Calu3 (cell line): ENCODE data around the gene LGR5. TPM values are rescaled to one million over a fixed set of nuclear protein-coding genes. Genes with fewer than 3 reads are reported as not detected.

Experiments
- BruUV-seq: library from RNA; stranded (reverse); fragments of 400-500 nt; replicated peaks from 2 replicates; lab custom pipeline; 2021; lab: Mats Ljungman, UMichigan
- CTCF ChIA-PET: fragments of 300-600 bp; sonication (Branson Sonifier 250); formaldehyde crosslinking; loops from one replicate; lab custom pipeline; 2022; ENCODE audit warnings: antibody characterized with exemption; lab: Charles Lee
- DNase-seq: peaks from one replicate; pipeline ENCODE4 v3.0.0; 2022
- H3K27ac Mint-ChIP-seq: one replicate; pipeline ENCODE4 v1.8.0; 2022; ENCODE audit warnings: mixed read lengths; ENCODE audit not compliant: unreplicated experiment
- H3K27me3 Mint-ChIP-seq: one replicate; pipeline ENCODE4 v1.8.0; 2022; ENCODE audit warnings: mixed read lengths; ENCODE audit not compliant: unreplicated experiment
- H3K36me3 Mint-ChIP-seq: one replicate; pipeline ENCODE4 v1.8.0; 2022; ENCODE audit warnings: mild to moderate bottlenecking, moderate library complexity, mixed read lengths; ENCODE audit not compliant: insufficient read depth, unreplicated experiment
- H3K4me1 Mint-ChIP-seq: one replicate; pipeline ENCODE4 v1.8.0; 2022; ENCODE audit warnings: mild to moderate bottlenecking, low read depth, mixed read lengths; ENCODE audit not compliant: unreplicated experiment
- H3K4me3 Mint-ChIP-seq: one replicate; pipeline ENCODE4 v1.8.0; 2022; ENCODE audit warnings: mild to moderate bottlenecking, low read depth, moderate library complexity, mixed read lengths; ENCODE audit not compliant: unreplicated experiment
- H3K9me3 Mint-ChIP-seq: one replicate; pipeline ENCODE4 v1.8.0; 2022; ENCODE audit warnings: low read depth, mixed read lengths; ENCODE audit not compliant: unreplicated experiment
- CTCF ChIP-seq: fragments of 200-600 bp; IDR thresholded peaks from one replicate; pipeline ENCODE4 v1.8.0; 2022; ENCODE audit warnings: antibody characterized with exemption; ENCODE audit not compliant: unreplicated experiment
- intact Hi-C: fragments of 100-400 bp; cut with micrococcal nuclease; formaldehyde crosslinking; loops from one replicate; pipeline ENCODE4 v1.10.0; 2022; ENCODE audit not compliant: unreplicated experiment
- total RNA-seq: library from RNA; stranded (reverse); gene quantifications from 2 replicates; pipeline ENCODE4 v1.2.3, GENCODE V29; 2022

LGR5 gene
- total RNA-seq, 1 experiment from 2014 or later = 0.09 TPM

GRCh38 chr12:71621938-71622337 lies 182.3 kb downstream of the LGR5 start:
- TF ChIP-seq CTCF = no peak
- no peak overlapping the region for H3K4me3 Mint-ChIP-seq
- CTCF ChIA-PET = no interaction called here

GRCh38 chr12:71625476-71625875 lies 185.9 kb downstream of the LGR5 start:
- intact Hi-C loops = no loop called here
- no peak for DNase-seq
- no peak overlapping the region for H3K27ac Mint-ChIP-seq
- no peak for TF ChIP-seq CTCF
- peaks cover 47% of the 10 kb centered on the region for H3K36me3 Mint-ChIP-seq
- H3K27me3 Mint-ChIP-seq = no peaks in the 10 kb centered on the region
- CTCF ChIA-PET = no interaction called here
- no peak overlapping the region for H3K4me3 Mint-ChIP-seq
- no TSS peak for BruUV-seq
- H3K4me1 Mint-ChIP-seq = no peaks in the 10 kb centered on the region
- no peaks in the 10 kb centered on the region for H3K9me3 Mint-ChIP-seq

More at GRCh38 chr12:71621938-71622337, 182.3 kb downstream of the LGR5 start:
- intact Hi-C loops = no loop called here
- Mint-ChIP-seq H3K36me3 (peaks cover 41% of the 10 kb centered on the region), H3K27ac (peak overlapping the region; percentile 19), H3K4me1 (no peaks in the 10 kb centered on the region), H3K9me3 (no peaks in the 10 kb centered on the region), H3K27me3 (no peaks in the 10 kb centered on the region)
- DNase-seq = no peak
- no TSS peak for BruUV-seq

- BruUV-seq = no TSS peak
- DNase-seq = no peak
- Mint-ChIP-seq H3K4me1 (no peaks in the 10 kb centered on the region), H3K9me3 (no peaks in the 10 kb centered on the region), H3K36me3 (peaks cover 47% of the 10 kb centered on the region), H3K27me3 (no peaks in the 10 kb centered on the region), H3K4me3 (no peak overlapping the region), H3K27ac (peak overlapping the region; percentile 71)
- CTCF ChIA-PET = no interaction called here
- no peak for TF ChIP-seq CTCF
- intact Hi-C loops = no loop called here
Measured at GRCh38 chr12:71626098-71626497, 186.5 kb downstream of the LGR5 start.

- no peaks in the 10 kb centered on the region for H3K4me1 Mint-ChIP-seq
- H3K36me3 Mint-ChIP-seq = peaks cover 46% of the 10 kb centered on the region
- DNase-seq = no peak
- no peaks in the 10 kb centered on the region for H3K9me3 Mint-ChIP-seq
- no peak for TF ChIP-seq CTCF
- no TSS peak for BruUV-seq
- H3K27ac Mint-ChIP-seq = no peak overlapping the region
- no peak overlapping the region for H3K4me3 Mint-ChIP-seq
- CTCF ChIA-PET = interaction anchor here (0.7 to 1.2 kb wide), 3 partner anchors 10 to 211 kb away, joined by 3 to 5 read pairs (median 3); no protein-coding TSS in a partner anchor
- H3K27me3 Mint-ChIP-seq = no peaks in the 10 kb centered on the region
- intact Hi-C loops = no loop called here
Measured at GRCh38 chr12:71626768-71627167, 187.2 kb downstream of the LGR5 start.
